Right lobe of liver (tissue), 4 donors: ENCODE data around the gene EPB41L4B.

Experiments used
- POLR2A ChIP-seq: fragments of 450-650 bp; IDR thresholded peaks from one replicate; pipeline ENCODE4 v1.6.1; 2017; ENCODE audit warnings: antibody characterized with exemption, mild to moderate bottlenecking
- TF ChIP-seq, protein P1 (sequence below), 4 donors: fragments of 200-600 bp in 3 of 4; fragments of 450-650 bp in 1 of 4; IDR thresholded peaks; one replicate each; pipeline versions ENCODE4 v1.5.1 to v1.8.0; 2016 to 2022; ENCODE audit warnings: antibody characterized with exemption in 4 of 4, mild to moderate bottlenecking in 2 of 4
- donor health status: DM: no; HTN: no; CAD: no.
- donor health status: DM: no; HTN: no; CAD: no.
- donor health status: DM: no; HTN: yes; CAD: no.

DNA sequence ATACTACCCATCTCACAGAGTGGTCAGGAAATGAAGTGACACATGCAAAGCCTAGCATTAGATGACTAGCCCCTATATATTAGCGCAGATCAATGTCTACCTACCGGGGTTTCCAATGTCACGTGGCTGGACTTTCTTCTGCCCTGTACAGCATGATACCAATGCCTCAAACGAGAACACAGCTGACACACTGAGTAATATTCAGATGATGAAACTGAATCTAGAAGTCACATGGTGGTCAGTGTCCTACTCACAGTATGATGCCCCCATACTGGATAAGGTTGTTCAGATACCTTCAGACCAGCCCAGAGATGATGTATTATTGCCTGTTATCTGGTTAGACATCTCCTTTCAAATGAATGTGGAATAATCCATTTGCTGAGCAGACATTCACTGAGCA lies 82.7 kb downstream of the EPB41L4B start:
- TF ChIP-seq, protein P1, sequence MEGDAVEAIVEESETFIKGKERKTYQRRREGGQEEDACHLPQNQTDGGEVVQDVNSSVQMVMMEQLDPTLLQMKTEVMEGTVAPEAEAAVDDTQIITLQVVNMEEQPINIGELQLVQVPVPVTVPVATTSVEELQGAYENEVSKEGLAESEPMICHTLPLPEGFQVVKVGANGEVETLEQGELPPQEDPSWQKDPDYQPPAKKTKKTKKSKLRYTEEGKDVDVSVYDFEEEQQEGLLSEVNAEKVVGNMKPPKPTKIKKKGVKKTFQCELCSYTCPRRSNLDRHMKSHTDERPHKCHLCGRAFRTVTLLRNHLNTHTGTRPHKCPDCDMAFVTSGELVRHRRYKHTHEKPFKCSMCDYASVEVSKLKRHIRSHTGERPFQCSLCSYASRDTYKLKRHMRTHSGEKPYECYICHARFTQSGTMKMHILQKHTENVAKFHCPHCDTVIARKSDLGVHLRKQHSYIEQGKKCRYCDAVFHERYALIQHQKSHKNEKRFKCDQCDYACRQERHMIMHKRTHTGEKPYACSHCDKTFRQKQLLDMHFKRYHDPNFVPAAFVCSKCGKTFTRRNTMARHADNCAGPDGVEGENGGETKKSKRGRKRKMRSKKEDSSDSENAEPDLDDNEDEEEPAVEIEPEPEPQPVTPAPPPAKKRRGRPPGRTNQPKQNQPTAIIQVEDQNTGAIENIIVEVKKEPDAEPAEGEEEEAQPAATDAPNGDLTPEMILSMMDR (IDR thresholded peaks at IDR 0.05): no peak
- TF ChIP-seq POLR2A: no peak
